GM12892 (cell line): ENCODE measurements around the gene WDR59.

ENCODE experiments used
- POLR2A ChIP-seq: IDR thresholded peaks from 2 replicates; pipeline ENCODE4 v1.6.1; 2011; ENCODE audit warnings: low read depth, low read length, control low read depth
- POLR2AphosphoS5 ChIP-seq: IDR thresholded peaks from 2 replicates; pipeline ENCODE4 v1.6.1; 2011; ENCODE audit warnings: low read depth, low read length, control low read depth
- TAF1 ChIP-seq: IDR thresholded peaks from 2 replicates; pipeline ENCODE4 v1.6.1; 2011; ENCODE audit warnings: low read depth, mild to moderate bottlenecking, control low read depth, low read length, borderline replicate concordance

GRCh38 chr16:74909665-74910064, 75.3 kb downstream of the WDR59 start:
- no peak for TF ChIP-seq POLR2AphosphoS5
- TF ChIP-seq TAF1: no peak
- no peak for TF ChIP-seq POLR2A
